Measurements from ENCODE around the gene KIF22. TPM values are rescaled to one million over a fixed set of nuclear protein-coding genes. Genes with fewer than 3 reads are reported as not detected.

Gene KIF22
- total RNA-seq, 3 donors from 2014 or later (not counting 1 experiment from before 2014, with no cell fraction given): 73.4 to 96.0 (median 86.5) TPM

DNA sequence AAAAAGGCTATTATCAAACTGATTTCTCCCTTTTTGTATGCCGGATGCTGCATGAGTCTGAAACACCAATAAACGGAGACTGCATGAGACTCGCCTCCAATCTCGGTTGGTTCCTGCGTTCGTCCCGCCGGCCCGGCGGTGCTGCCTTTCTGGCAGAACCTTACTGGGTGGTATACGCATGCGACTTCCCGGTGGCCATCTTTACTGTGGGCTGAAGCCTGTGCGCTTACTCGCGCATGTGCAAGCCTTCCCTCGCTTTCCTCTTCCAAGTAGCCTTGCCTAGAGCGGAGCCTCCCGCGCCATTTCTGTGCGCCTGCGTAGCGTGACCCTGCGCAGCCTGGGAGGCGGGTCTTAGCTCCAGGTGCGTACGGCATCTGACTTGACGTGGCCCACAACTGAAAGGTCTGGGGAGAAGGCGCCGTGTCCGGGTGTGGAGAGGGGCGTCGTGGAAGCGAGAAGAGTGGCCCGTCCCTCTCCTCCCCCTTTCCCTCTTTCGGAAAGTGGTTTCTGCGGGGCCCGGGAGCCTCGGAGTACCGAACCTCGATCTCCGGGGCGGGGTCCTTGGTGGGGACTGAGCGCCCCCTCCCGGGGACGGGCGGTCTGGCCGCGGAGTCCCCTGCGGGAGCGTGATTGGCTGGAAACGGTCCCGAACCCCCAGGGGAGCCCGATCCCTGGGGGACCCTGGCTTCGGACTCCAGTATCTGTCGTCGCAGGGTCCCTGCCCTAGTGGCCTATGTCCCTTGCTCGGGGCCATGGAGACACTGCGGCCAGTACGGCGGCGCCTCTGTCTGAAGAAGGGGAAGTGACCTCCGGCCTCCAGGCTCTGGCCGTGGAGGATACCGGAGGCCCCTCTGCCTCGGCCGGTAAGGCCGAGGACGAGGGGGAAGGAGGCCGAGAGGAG, 25.5 kb downstream of the KIF22 start, which contains the start of gene PAGR1:
Gene PAGR1, plus strand, starts transcription at position 360 of the 901 bp plus-strand sequence. Its CDS starts 374 bp downstream, at position 734.
- Mint-ChIP-seq H3K36me3 (peaks cover 5% of the 10 kb centered on the region), H3K4me3 (peak within 1 kb of the TSS; percentile 99), H3K27ac (peak within 1 kb of the TSS; percentile 94 to 98), H3K27me3 (ENCODE audit: low read depth in 2 of 2) (peaks cover 0 to 2% of the 10 kb centered on the region in 2 donors), H3K4me1 (peaks cover 59 to 81% of the 10 kb centered on the region in 2 donors), H3K9me3 (no peaks in the 10 kb centered on the region)
- intact Hi-C loops (cut with micrococcal nuclease): loop anchor here (1.0 to 5.0 kb wide), 5 partner anchors 9 to 116 kb away; partner anchors contain the start of genes CDIPT and KIF22
- Histone ChIP-seq H3K36me3 (ENCODE audit: control insufficient read depth, insufficient read depth, low read length) (peaks cover 11% of the 10 kb centered on the region), H3K27me3 (ENCODE audit: control insufficient read depth, insufficient read depth, low read length) (no peaks in the 10 kb centered on the region), H3K9me3 (ENCODE audit: control insufficient read depth, insufficient read depth, low read length) (no peaks in the 10 kb centered on the region), H3K4me3 (ENCODE audit: low read length) (peak within 1 kb of the TSS; percentile 79), H3K27ac (ENCODE audit: low read length) (peak within 1 kb of the TSS; percentile 88), H3K4me1 (ENCODE audit: control insufficient read depth, insufficient read depth, low read length) (peaks cover 63% of the 10 kb centered on the region)
- peak; percentile 76 to 91 (median 78) for ATAC-seq
- DNase-seq: peak; percentile 96 to 100
- WGBS (ENCODE audit: insufficient coverage): under 1% methylated on average over 66 of the region's 70 CpGs
- TF ChIP-seq CTCF (IDR thresholded peaks at IDR 0.05): peak; percentile 97

- TF ChIP-seq CTCF (IDR thresholded peaks at IDR 0.05): no peak
- Histone ChIP-seq H3K4me3 (ENCODE audit: low read length) (peak overlapping the region; percentile 79), H3K4me1 (ENCODE audit: control insufficient read depth, insufficient read depth, low read length) (peaks cover 63% of the 10 kb centered on the region), H3K36me3 (ENCODE audit: control insufficient read depth, insufficient read depth, low read length) (peaks cover 11% of the 10 kb centered on the region), H3K9me3 (ENCODE audit: control insufficient read depth, insufficient read depth, low read length) (no peaks in the 10 kb centered on the region), H3K27ac (ENCODE audit: low read length) (peak overlapping the region; percentile 88), H3K27me3 (ENCODE audit: control insufficient read depth, insufficient read depth, low read length) (no peaks in the 10 kb centered on the region)
- no peaks in the 10 kb centered on the region for H3K9me3 Mint-ChIP-seq
- peaks cover 58 to 81% of the 10 kb centered on the region in 2 donors for H3K4me1 Mint-ChIP-seq
- peaks cover 0 to 2% of the 10 kb centered on the region in 2 donors for H3K27me3 Mint-ChIP-seq (ENCODE audit: low read depth in 2 of 2)
- under 1% methylated on average over 34 of the region's 37 CpGs for WGBS (ENCODE audit: insufficient coverage)
- ATAC-seq: peak; percentile 12 to 35 (median 22)
- H3K27ac Mint-ChIP-seq: peak overlapping the region; percentile 94 to 98
- intact Hi-C loops (cut with micrococcal nuclease): loop anchor here (1.0 to 5.0 kb wide), 5 partner anchors 10 to 117 kb away; partner anchors contain the start of genes CDIPT and KIF22
- H3K36me3 Mint-ChIP-seq: peaks cover 5% of the 10 kb centered on the region
- DNase-seq: peak; percentile 48 to 71
- H3K4me3 Mint-ChIP-seq: peak overlapping the region; percentile 99
Observed at GRCh38 chr16:29816694-29817441, 26.3 kb downstream of the KIF22 start.

DNA sequence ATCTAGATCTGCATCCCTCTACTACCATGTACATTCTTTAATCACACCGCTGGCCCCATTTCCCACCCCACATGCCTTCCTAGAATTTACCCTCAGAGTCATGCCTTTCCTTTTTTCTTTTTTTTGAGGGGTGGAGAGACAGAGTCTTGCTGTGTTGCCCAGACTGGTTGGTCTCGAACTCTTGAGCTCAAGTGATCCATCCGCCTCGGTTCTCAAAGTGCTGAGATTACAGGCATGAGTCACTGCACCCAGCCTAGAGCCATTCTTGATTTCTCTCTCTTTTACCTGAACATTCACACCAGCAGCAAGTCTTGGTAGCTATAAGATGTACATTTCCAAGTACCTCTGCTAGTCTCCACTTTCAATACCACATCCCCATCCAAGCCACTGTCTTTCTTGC, 27.5 kb downstream of the KIF22 start:
- intact Hi-C loops (cut with micrococcal nuclease): loop anchor here (5.0 kb wide), 1 partner anchor 44 kb away; the partner anchor contains the start of gene CDIPT
- no peak for TF ChIP-seq CTCF (IDR thresholded peaks at IDR 0.05)
- Mint-ChIP-seq H3K27ac (peak overlapping the region; percentile 69 to 93), H3K27me3 (ENCODE audit: low read depth in 2 of 2) (peaks cover 0 to 2% of the 10 kb centered on the region in 2 donors), H3K36me3 (peaks cover 5% of the 10 kb centered on the region), H3K9me3 (no peaks in the 10 kb centered on the region), H3K4me1 (peaks cover 63 to 81% of the 10 kb centered on the region in 2 donors), H3K4me3 (peak overlapping the region; percentile 85)
- DNase-seq (no peak), ATAC-seq (no peak)
- Histone ChIP-seq H3K27ac (ENCODE audit: low read length) (no peak overlapping the region), H3K4me3 (ENCODE audit: low read length) (no peak overlapping the region), H3K36me3 (ENCODE audit: control insufficient read depth, insufficient read depth, low read length) (peaks cover 11% of the 10 kb centered on the region), H3K4me1 (ENCODE audit: control insufficient read depth, insufficient read depth, low read length) (peaks cover 64% of the 10 kb centered on the region), H3K27me3 (ENCODE audit: control insufficient read depth, insufficient read depth, low read length) (no peaks in the 10 kb centered on the region), H3K9me3 (ENCODE audit: control insufficient read depth, insufficient read depth, low read length) (no peaks in the 10 kb centered on the region)
- 86% methylated on average over 4 of the region's 4 CpGs for WGBS (ENCODE audit: insufficient coverage)
